Panc1 (cell line): Measurements from ENCODE around the gene IL10.

Experiments
- POLR2AphosphoS5 ChIP-seq: IDR thresholded peaks from 2 replicates; pipeline ENCODE4 v1.6.1; 2012; ENCODE audit warnings: mild to moderate bottlenecking, low read depth, low read length, moderate library complexity
- REST ChIP-seq, 2 experiments: IDR thresholded peaks; 2 replicates each; pipeline ENCODE4 v1.6.1; 2011 to 2012; ENCODE audit warnings: low read depth in 2 of 2, control low read depth in 1 of 2, low read length in 1 of 2, mild to moderate bottlenecking in 1 of 2, moderate library complexity in 1 of 2; ENCODE audit not compliant: insufficient read depth in 1 of 2

GRCh38 chr1:206793620-206794019 lies 21.3 kb upstream of the IL10 start:
- TF ChIP-seq POLR2AphosphoS5 (no peak), REST (IDR thresholded peaks at IDR 0.05; ENCODE audit: insufficient read depth in 1 of 2, low read depth in 2 of 2, low read length in 1 of 2) (no peak)
